Ovary (tissue), 9 donors: ENCODE data around the gene HMG20A. TPM values are rescaled to one million over a fixed set of nuclear protein-coding genes. Genes with fewer than 3 reads are reported as not detected.

Experiments used
- DNase-seq, 5 donors: peaks; one replicate each; pipeline ENCODE4 v3.0.0-alpha.2; 2019 to 2020
- H3K27ac ChIP-seq, 2 donors: fragments of 200-600 bp; one replicate each; pipeline versions ENCODE4 v1.5.1 to v1.8.0; 2019 to 2022
- H3K27me3 ChIP-seq: fragments of 200-600 bp; one replicate; pipeline ENCODE4 v1.8.0; 2022
- H3K36me3 ChIP-seq: fragments of 200-600 bp; sonication (generic); one replicate; pipeline ENCODE4 v1.5.1; 2019
- H3K4me1 ChIP-seq: one replicate; pipeline ENCODE4 v1.8.1; 2013; ENCODE audit warnings: mild to moderate bottlenecking, moderate library complexity; ENCODE audit not compliant: insufficient read depth
- H3K4me3 ChIP-seq: fragments of 200-600 bp; sonication (generic); one replicate; pipeline ENCODE4 v1.5.1; 2017
- H3K9me3 ChIP-seq, 2 donors: fragments of 200-600 bp in 1 of 2; sonication (generic) in 1 of 2; one replicate each; pipeline versions ENCODE4 v1.5.1 to v1.8.1; 2013 to 2019; ENCODE audit warnings: mild to moderate bottlenecking in 1 of 2, moderate library complexity in 1 of 2
- EP300 ChIP-seq: sonication (generic); formaldehyde crosslinking; IDR thresholded peaks from one replicate; pipeline ENCODE4 v1.6.1; 2017; ENCODE audit warnings: antibody characterized with exemption
- POLR2A ChIP-seq: fragments of 450-650 bp; IDR thresholded peaks from one replicate; pipeline ENCODE4 v1.6.1; 2017; ENCODE audit warnings: antibody characterized with exemption, mild to moderate bottlenecking, moderate library complexity
- WGBS, 3 donors: extraction: QIAGEN DNeasy Blood & Tissue Kit in 1 of 3; methylation state at CpG; one replicate each; pipeline versions ENCODE4 v1.1.5 to v1.1.7; 2013 to 2017; 5-methylcytosine and 5-hydroxymethylcytosine counted together
- intact Hi-C, 4 donors: fragments of 100-400 bp; cut with DNase I; formaldehyde crosslinking; loops; one replicate each; pipeline versions ENCODE4 v1.11.0 to v1.15.1; 2022 to 2023
- polyA plus RNA-seq, 2 donors: library from polyadenylated mRNA; stranded (reverse); fragments of 200-250 nt in 1 of 2; fragments of 350-450 nt in 1 of 2; fragmentation: Illumina TruSeq in 1 of 2; extraction: RNeasy Lipid Tissue Mini Kit (QIAGEN cat#74804) in 1 of 2; gene quantifications; one replicate each; pipeline ENCODE4 v1.2.3, GENCODE V29; 2013 to 2014
- total RNA-seq, 7 donors: library from RNA; depleted of rRNA in 2 of 7; stranded (reverse); fragments of >200 nt in 2 of 7; fragmentation: NEBNext Ultra II Directional in 3 of 7; extraction: Animal tissue kit (Norgen Biotek cat#: 25700) in 3 of 7; gene quantifications; one replicate each; pipeline versions ENCODE4 v1.1.0 to v1.2.4, GENCODE V29; 2016 to 2023
- TF ChIP-seq, protein P1 (sequence below), 3 donors: fragments of 450-650 bp in 2 of 3; fragments of 200-600 bp in 1 of 3; IDR thresholded peaks; one replicate each; pipeline versions ENCODE4 v1.5.1 to v1.8.0; 2016 to 2022; ENCODE audit warnings: antibody characterized with exemption in 3 of 3, mild to moderate bottlenecking in 1 of 3
- donor health status: DM: no; HTN: no; CAD: no; lungs with moderate emphysema.
- donor health status: DM: no; HTN: no; CAD: no.
- donor health status: Bipolar disorder and iron deficiency.
- donor health status: DM: yes; HTN: yes; CAD: no.
- donor health status: DM: no; HTN: no; CAD: no.
- donor health status: DM: yes; HTN: yes; CAD: no.

HMG20A gene
- total and polyA plus RNA-seq, 9 donors = 18.2 to 53.4 (median 34.9) TPM

DNA sequence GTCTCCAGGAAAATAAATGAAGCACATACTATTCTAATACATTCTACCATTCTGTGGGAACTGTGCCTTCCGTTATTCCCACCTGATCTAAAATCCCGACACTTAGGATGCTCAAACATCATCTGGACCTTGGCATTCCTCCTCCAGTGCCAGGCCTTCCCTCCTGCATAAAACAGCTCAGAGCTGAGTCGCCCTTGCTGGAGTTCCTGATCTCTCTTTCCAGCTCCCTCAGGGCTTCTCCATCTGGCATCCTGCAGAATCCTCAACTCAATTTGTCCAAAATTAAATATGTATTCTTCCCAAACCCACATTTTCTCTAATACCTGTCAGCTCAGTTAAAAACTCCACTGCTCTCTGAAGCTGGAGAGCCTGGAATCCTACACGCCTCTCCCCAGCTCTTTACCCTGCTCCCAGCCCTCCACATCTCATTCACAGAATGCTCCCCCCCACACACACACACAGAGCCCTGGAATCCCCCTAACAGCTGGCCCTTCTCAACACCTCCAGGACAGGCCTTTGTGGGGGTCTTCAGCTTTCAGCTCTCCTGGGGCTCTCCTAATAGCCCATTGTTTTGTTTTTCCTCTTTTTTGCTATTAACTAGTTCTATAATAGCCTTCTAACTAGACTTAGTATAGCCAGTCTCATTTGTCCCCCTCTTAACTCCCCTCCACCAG is 78.5 kb downstream of the HMG20A start:
- intact Hi-C loops = loop anchor here in 3 of 4 donors (2.0 to 10.0 kb wide), 4 partner anchors 43 to 718 kb away; no protein-coding TSS in a partner anchor
- WGBS, 3 donors = 80 to 81% (median 81%) methylated on average over 4 of the region's 4 CpGs
- Histone ChIP-seq H3K36me3 (no peaks in the 10 kb centered on the region), H3K27me3 (no peaks in the 10 kb centered on the region), H3K27ac (peak overlapping the region in 1 of 2 donors; percentile 58), H3K4me3 (no peak overlapping the region), H3K4me1 (peaks cover 11% of the 10 kb centered on the region), H3K9me3 (no peaks in the 10 kb centered on the region)
- TF ChIP-seq, protein P1, sequence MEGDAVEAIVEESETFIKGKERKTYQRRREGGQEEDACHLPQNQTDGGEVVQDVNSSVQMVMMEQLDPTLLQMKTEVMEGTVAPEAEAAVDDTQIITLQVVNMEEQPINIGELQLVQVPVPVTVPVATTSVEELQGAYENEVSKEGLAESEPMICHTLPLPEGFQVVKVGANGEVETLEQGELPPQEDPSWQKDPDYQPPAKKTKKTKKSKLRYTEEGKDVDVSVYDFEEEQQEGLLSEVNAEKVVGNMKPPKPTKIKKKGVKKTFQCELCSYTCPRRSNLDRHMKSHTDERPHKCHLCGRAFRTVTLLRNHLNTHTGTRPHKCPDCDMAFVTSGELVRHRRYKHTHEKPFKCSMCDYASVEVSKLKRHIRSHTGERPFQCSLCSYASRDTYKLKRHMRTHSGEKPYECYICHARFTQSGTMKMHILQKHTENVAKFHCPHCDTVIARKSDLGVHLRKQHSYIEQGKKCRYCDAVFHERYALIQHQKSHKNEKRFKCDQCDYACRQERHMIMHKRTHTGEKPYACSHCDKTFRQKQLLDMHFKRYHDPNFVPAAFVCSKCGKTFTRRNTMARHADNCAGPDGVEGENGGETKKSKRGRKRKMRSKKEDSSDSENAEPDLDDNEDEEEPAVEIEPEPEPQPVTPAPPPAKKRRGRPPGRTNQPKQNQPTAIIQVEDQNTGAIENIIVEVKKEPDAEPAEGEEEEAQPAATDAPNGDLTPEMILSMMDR (IDR thresholded peaks at IDR 0.05) = no peak
- TF ChIP-seq POLR2A (no peak), EP300 (no peak)
- no peak for DNase-seq

DNA sequence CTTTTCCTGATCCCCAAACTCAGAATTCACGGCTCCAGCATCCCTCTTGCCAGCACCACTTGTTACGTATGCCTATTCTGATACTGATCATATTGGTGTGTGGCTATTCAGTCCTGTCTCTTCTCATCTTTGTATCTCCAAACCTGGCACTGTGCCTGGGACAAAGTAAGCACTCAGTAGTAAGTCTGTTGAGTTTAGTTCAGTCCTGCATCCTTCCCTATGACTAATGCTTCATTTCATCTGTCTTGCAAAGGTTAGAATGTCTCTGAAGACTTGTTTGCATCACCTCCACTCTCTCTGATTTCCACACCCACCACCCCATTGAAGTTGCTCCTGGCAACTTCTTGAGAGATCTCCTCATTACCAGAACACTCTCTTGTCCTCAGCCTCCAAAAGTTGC is 80.3 kb downstream of the HMG20A start:
- no peaks in the 10 kb centered on the region for H3K36me3 ChIP-seq
- no peak overlapping the region for H3K27ac ChIP-seq
- TF ChIP-seq, protein P1 (IDR thresholded peaks at IDR 0.05) = no peak
- TF ChIP-seq POLR2A (no peak), EP300 (no peak)
- no peak overlapping the region for H3K4me3 ChIP-seq
- no peak for DNase-seq
- H3K9me3 ChIP-seq = no peaks in the 10 kb centered on the region
- 92 to 97% (median 96%) methylated on average over 2 of the region's 2 CpGs for WGBS, 3 donors
- peaks cover 7% of the 10 kb centered on the region for H3K4me1 ChIP-seq
- H3K27me3 ChIP-seq = no peaks in the 10 kb centered on the region
- intact Hi-C loops = no loop called here

DNA sequence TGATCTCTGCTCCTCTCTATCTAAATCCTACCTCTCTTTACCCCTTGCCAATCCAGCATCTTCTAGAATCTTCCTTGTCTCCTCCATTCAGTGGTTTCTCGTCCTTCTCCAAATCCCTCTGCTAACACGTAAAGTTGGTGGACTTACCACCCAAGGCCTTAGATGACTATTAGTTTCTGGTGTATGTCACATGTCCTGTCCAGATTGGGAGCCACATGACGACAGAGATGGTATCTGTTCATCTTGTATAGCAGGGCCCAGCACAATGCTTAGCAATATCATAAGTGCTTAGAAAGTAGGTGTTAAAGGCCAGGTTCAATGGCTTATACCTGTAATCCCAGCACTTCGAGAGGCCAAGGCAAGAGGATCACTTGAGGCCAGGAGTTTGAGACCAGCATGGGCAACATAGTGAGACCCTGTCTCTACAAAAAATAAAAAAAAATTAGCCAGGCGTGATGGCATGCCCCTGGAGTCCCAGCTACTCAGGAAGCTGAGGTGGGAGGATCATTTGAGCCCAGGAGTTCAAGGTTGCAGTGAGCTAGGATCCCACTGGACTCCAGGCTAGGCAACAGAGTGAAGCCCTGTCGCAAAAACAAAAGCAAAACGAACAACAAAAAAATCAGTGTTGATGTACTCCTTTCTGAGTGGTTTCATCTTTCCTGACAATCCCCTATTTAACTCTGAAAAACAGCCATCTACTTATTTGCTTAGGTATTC is 81.8 kb downstream of the HMG20A start:
- H3K4me3 ChIP-seq = no peak overlapping the region
- H3K4me1 ChIP-seq = peaks cover 16% of the 10 kb centered on the region
- 81 to 88% (median 83%) methylated on average over 7 of the region's 7 CpGs for WGBS, 3 donors
- no peaks in the 10 kb centered on the region for H3K27me3 ChIP-seq
- intact Hi-C loops = no loop called here
- H3K9me3 ChIP-seq = no peaks in the 10 kb centered on the region
- no peak for DNase-seq
- TF ChIP-seq POLR2A (no peak), EP300 (no peak)
- TF ChIP-seq, protein P1 (IDR thresholded peaks at IDR 0.05) = no peak
- H3K36me3 ChIP-seq = no peaks in the 10 kb centered on the region
- no peak overlapping the region for H3K27ac ChIP-seq

DNA sequence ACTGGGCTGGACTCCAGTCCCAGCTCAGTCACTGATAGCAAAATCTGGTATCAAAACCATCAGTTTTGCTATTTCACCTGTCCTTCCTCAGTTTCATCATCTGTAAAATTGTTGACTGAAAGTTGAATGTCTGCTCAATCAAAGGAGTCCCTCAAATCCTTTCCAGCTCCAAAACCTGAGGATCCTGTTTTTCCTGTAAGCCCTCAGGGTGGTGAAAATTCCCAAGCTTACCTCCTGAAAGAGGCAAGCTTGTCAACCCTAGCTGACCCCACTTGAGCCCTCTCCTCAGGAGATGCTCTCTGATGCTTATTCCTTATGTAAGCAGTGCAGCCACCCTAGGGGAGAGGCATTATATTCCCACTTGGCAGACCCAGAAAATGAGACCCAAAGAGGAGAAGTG is 82.6 kb downstream of the HMG20A start:
- intact Hi-C loops = no loop called here
- Histone ChIP-seq H3K27ac (no peak overlapping the region), H3K36me3 (no peaks in the 10 kb centered on the region), H3K27me3 (no peaks in the 10 kb centered on the region), H3K4me1 (peaks cover 19% of the 10 kb centered on the region), H3K4me3 (no peak overlapping the region), H3K9me3 (no peaks in the 10 kb centered on the region)
- TF ChIP-seq POLR2A (no peak), EP300 (no peak)
- TF ChIP-seq, protein P1 (IDR thresholded peaks at IDR 0.05) = no peak
- DNase-seq = no peak
